Activated T-cell treated with anti-CD3 and anti-CD28 coated beads, Interleukin-2, amount 50 U/mL, for 1 hour (primary cell): ENCODE measurements around the gene USP44.
"Not testable (repeated sequence)": the region's sequence is repeated elsewhere in the genome, so short reads cannot be mapped to it uniquely, and the experiment has no call there.

Experiments used
- DNase-seq: peaks from one replicate; pipeline ENCODE4 v3.0.0-alpha.2; 2020

The USP44 gene

DNA sequence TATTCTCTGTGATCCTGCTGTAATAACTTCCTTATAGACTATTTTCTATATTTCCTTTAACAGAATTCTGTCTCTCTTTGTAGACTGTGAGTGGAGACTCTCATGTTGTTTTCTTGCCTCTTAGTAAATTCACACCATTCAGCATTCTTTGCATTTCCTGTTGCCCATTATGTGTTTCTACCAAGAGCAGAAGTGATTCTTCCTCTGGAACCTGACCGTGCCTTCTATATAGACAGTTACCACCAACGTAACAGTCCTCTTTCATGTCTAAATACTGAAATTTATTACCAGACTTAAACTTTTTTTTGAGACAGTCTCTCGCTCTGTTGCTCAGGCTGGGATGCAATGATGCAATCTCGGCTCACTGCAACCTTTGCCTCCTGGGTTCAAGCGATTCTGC is 46.2 kb downstream of the USP44 start:
- DNase-seq = no peak

DNA sequence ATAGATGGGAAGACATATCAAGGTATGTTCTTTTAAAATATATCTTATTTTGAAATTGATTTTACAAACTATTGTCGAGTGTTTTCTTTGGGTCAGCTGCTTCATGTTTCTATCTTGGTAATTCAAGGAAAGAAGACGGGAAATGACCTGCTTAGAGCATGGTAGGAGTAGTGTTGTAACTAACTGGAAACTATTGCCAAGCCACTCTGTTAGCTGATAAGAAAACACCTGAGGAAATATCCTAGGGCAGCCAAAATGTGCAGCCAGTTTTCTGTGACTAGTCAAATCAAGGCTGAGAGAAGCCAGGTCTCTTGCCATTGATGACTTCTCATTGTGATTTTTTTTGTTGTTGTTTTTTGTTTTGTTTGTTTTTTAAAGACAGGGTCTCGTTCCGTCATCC is 47.1 kb downstream of the USP44 start:
- DNase-seq = no peak

DNA sequence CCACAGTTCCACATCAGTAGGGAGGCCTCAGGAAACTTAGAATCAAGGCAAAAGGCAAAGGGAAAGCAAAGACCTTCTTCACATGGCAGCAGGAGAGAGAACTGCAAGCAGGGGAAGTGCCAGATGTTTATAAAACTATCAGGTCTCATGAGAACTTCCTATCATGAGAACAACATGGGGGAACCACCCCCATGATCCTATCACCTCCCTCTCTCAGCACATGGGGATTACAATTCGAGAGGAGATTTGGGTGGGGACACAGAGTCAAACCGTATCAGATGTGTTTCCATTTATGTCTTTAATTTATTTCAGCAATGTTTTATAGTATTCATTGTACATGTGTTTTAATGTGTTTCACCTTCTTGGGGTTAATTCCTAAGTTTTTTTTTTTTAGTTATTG is 51.5 kb downstream of the USP44 start:
- no peak for DNase-seq

GRCh38 chr12:95498968-95499367 is 52.3 kb downstream of the USP44 start:
- DNase-seq = no peak

- no peak for DNase-seq
These were observed 54.2 kb downstream of the USP44 start for GRCh38 chr12:95497031-95497430.

DNA sequence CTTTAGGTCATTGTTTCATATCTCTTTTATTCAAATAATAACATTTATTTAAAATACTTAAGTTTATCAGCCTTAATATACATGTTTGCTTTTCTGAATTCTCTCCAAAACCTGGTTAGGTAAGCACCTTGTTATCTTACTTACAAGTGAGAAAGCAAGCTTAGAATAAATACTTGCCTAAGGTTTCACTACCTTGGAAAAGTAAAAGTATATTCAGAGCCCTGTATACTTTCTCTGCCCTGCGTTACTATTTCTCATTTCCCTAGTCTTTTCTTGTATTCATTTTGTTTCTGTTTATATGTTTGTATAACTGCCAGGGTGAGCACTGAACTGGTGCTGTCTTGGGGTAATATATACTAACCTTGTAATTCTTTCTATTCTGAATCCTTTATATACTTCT is 55.8 kb downstream of the USP44 start:
- no peak for DNase-seq

DNA sequence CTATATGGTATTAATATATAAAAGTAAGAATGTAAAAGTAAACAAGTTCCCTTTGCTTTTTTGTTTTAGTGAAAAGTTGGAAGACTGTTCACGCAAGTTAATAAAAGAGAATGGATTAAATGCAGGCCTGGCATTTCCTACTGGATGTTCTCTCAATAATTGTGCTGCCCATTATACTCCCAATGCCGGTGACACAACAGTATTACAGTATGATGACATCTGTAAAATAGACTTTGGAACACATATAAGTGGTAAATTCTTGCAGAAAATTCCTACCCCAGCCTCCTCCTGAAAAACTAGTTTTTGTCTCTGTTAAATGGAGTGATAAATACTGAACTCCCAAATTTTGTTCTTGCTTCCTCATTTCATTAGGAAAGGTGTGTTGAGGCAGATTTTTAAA is 56.4 kb downstream of the USP44 start:
- no peak for DNase-seq

- DNase-seq = no peak
These were observed 58.8 kb downstream of the USP44 start for GRCh38 chr12:95492462-95492861.

- no peak for DNase-seq
These were observed 64.3 kb downstream of the USP44 start for GRCh38 chr12:95487024-95487423.

GRCh38 chr12:95484524-95484923 is 66.8 kb downstream of the USP44 start:
- no peak for DNase-seq

GRCh38 chr12:95482564-95482963 is 68.7 kb downstream of the USP44 start:
- not testable (repeated sequence) for DNase-seq

- DNase-seq = no peak
These were observed 69.4 kb downstream of the USP44 start for GRCh38 chr12:95481888-95482287.

GRCh38 chr12:95481072-95481471 is 70.2 kb downstream of the USP44 start:
- no peak for DNase-seq

DNA sequence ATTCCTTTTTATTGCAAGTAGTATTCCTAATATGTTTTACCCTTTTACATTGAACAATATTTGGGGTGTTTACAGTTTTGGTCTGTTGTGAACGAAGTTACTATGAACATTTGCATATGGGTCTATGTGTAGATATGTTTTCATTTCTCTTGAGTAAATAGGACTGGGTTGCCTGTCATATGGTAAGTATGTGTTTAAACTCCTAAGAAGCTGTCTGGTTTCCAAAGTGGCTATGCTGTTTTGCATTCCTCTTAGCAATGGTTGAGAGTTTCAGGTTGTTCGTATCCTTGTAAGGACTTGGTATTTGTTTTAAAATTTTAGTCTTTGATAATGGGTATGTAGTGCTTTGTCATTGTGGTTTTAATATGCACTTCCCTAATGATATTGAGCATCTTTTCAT is 71.0 kb downstream of the USP44 start:
- no peak for DNase-seq

- no peak for DNase-seq
These were observed 76.7 kb downstream of the USP44 start for GRCh38 chr12:95474660-95474958.

- peak; percentile 88 for DNase-seq
These were observed 77.2 kb downstream of the USP44 start, which contains the start of gene METAP2 for GRCh38 chr12:95473884-95474659. Gene METAP2 (plus strand): TSS chr12:95474152. CDS start chr12:95474180, 28 bp downstream.

DNA sequence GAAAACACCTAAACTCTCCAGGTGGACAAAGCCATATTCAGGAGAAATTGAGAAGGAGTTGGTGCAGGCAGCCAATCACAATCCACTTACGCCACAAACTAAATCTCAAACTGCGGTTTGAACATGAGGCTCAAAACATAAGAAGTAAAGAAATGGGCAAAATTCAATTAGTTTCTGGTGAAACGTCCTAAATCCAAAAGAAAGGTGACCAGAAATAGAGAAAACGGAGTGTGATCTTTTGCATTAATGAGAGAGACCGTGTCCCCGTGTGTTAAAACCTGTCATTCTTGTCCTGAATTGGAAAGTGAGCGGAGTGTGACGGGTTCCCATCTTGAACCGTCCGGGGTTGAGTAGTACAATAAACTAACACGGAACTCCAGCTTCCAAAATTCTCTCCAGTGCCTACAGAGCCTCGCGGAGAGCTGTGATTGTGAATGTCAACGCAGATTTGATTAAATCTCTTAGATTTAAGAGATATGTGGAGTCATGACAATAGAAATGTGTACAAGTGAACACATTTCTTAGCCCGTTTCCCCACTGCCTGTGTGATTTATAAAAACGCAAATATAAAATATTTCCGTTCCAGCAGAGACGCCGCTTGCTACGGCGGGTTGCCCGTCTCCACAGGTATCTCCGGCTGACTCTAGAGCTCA is 77.9 kb downstream of the USP44 start:
- DNase-seq = no peak

DNA sequence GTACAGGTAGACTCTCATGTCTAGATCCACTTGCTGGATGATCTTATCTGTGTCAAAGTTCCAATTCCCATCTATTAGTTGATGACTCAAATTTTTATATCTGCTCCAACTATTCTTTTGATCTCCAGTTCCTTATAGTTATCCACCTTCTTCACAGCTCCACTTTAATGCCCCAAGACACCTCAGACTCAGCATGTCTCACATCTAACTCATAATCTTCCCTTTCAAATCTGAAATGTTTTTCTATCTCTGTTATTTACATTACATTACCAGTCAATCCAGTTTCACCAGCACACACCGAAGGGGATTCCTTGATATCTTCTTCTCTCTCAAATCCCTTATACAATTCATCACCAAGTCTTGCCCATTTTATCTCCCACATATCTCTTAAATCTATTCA is 81.0 kb downstream of the USP44 start:
- no peak for DNase-seq
